GM13976 (cell line): ENCODE results near the gene LEFTY2.

Source experiments
- DNase-seq: peaks from one replicate; pipeline ENCODE4 v3.0.0; 2012; ENCODE audit warnings: low spot score
- CTCF ChIP-seq: IDR thresholded peaks from 2 replicates; pipeline ENCODE4 v1.5.1; 2012; ENCODE audit warnings: borderline replicate concordance, mild to moderate bottlenecking; ENCODE audit not compliant: insufficient read depth; ENCODE audit errors: extremely low read depth, missing control alignments, control extremely low read depth
- in situ Hi-C: fragments of 300-500 bp; cut with MboI; formaldehyde crosslinking; loops from one replicate; pipeline ENCODE4 v1.12.0; 2022; ENCODE audit warnings: low sequenced_read_pairs, mixed read lengths, inconsistent platforms; ENCODE audit not compliant: unreplicated experiment

The LEFTY2 gene

GRCh38 chr1:225897595-225898514, 43.2 kb downstream of the LEFTY2 start:
- DNase-seq: no peak
- in situ Hi-C loops: no loop called here
- TF ChIP-seq CTCF: no peak

GRCh38 chr1:225896937-225897549, 44.0 kb downstream of the LEFTY2 start:
- DNase-seq: peak; percentile 92
- in situ Hi-C loops: no loop called here

DNA sequence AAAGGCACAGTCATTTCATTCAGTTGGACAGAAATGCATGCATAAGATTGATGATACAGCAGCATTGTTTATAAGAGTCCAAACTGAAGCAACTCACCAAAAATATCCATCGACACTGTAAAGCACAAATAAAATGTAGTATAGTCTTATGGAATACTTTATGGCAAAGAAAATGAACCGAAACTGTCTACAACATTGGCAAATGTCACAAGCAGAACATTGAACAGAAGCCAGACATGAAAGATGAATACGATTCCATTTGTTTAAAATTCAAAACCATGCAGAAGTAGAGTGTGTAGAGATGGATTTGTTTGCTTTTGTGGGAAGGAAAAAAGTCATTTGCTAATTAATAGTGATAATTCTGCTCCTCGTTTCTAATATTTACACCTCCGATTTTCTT, 44.5 kb downstream of the LEFTY2 start:
- in situ Hi-C loops: no loop called here
- no peak for TF ChIP-seq CTCF
- no peak for DNase-seq

More at GRCh38 chr1:225896937-225897549, 44.0 kb downstream of the LEFTY2 start:
- no peak for TF ChIP-seq CTCF

DNA sequence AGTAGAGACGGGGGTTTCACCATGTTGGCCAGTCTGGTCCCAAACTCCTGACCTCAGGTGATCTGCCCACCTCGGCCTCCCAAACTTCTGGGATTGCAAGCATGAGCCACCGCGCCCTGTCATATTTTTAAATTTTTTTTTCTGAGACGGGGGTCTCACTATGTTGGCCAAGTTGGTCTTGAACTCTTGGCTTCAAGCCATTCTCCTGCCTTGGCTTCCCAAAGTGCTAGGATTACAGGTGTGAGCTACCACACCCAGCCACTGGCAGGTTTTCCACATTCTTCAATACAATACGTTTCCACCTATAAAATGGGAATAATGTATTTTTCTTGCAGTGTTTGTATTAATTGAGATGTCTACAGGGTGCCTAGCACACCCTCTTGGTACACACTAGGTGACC, 48.7 kb downstream of the LEFTY2 start:
- no peak for TF ChIP-seq CTCF
- in situ Hi-C loops: no loop called here
- no peak for DNase-seq

DNA sequence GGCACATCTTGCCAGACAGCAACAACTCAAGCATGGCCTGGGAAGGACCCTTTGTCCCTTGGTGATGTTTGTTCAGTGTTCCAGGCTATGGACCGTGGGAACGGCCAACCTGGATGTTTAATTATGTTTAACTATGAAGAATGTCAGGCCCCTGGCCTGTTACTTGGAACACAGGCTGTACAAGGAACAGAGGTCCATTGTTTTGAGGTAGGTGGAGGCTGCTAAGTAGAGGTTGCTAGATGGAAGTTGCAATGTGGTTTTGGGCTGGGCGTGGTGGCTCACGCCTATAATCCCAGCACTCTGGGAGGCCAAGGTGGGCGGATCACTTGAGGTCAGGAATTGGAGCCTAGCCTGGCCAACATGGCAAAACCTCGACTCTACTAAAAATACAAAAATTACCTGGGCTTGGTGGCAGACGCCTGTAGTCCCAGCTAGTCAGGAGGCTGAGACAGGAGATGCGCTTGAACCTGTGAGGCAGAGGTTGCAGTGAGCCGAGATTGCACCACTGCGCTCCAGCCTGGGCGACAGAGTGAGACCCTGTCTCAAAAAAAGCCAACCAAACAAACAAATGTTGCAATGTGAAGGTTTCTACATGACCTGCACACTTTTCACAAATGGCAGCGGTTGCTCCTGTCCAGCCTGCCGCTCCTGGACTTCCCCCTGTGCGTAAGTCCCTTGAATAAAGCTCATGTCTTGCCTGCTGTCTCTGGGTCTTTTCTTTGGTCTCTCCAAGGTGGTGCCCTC, 49.6 kb downstream of the LEFTY2 start:
- TF ChIP-seq CTCF: no peak
- in situ Hi-C loops: no loop called here
- no peak for DNase-seq
